ENCODE data around the gene JMJD1C.
"Not testable (repeated sequence)": the region's sequence is repeated elsewhere in the genome, so short reads cannot be mapped to it uniquely, and the experiment has no call there.

The JMJD1C gene

GRCh38 chr10:63323701-63324494, 141.9 kb downstream of the JMJD1C start:
- DNase-seq (ENCODE audit: insufficient read length, low spot score): no peak
- no peak for FAIRE-seq
- TF ChIP-seq POLR2A (IDR thresholded peaks at IDR 0.05; ENCODE audit: low read depth, low read length): no peak

DNA sequence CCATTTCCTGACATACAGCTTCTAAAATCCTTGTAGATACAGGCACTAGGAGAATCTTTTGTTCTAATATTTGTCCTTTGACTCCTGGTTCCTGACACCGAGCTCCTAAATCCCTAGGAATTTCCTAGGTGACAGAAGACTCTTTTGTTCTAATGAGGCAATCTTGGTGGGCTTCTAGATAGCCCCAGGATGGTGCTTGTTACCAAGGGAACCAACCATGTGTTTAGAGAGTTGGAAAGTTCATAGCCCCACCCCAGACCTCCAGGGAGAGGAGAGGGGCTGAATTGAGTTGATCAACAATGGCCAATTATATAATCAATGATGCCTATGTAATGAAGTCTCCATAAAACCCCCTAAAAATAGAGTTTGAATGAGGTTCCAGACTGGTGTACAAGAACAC, 145.1 kb downstream of the JMJD1C start:
- TF ChIP-seq POLR2A (IDR thresholded peaks at IDR 0.05; ENCODE audit: low read depth, low read length): no peak
- FAIRE-seq (no peak), DNase-seq (ENCODE audit: insufficient read length, low spot score) (no peak)

DNA sequence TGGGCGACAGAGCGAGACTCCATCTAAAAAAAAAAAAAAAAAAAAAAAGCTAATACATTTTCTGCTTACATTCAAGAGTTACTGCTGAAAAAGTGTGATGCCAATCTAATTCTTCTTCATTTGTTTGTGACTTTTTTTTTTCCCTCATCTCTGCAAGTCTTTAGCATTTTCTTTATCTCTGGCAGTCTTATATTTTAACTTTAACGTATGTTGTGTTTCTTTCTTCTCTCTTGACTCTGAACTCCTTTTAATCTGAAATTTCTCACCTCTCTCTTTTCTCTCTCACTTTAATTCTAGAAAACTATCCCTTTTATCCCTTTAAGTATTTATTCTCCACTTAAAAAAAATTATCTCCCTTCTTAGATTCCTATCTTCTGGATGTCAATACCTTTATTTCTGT, 146.5 kb downstream of the JMJD1C start:
- DNase-seq (ENCODE audit: insufficient read length, low spot score): no peak
- FAIRE-seq: no peak
- no peak for TF ChIP-seq POLR2A (IDR thresholded peaks at IDR 0.05; ENCODE audit: low read depth, low read length)

DNA sequence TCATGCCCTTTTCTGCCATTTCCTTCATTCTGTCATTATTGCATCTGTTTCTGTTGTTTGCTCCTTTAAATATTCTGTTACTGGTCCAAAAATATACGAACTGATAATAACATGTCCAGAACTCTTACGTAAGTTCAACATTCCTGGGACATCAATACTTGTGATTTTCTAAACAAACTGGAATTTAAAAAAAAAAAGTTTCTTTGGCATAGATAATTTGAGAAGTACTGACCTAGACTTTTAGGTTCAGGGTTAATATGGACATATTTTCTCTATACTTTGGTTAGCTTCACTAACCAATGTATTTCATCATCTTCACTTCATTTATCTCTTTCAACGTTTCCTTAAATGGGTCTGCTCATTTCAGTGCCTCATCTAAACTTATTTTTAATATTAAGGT, 147.3 kb downstream of the JMJD1C start:
- no peak for DNase-seq (ENCODE audit: insufficient read length, low spot score)
- FAIRE-seq: no peak
- no peak for TF ChIP-seq POLR2A (IDR thresholded peaks at IDR 0.05; ENCODE audit: low read depth, low read length)

GRCh38 chr10:63314020-63314419, 151.8 kb downstream of the JMJD1C start:
- FAIRE-seq (peak; percentile 6), DNase-seq (ENCODE audit: insufficient read length, low spot score) (no peak)
- no peak for TF ChIP-seq POLR2A (IDR thresholded peaks at IDR 0.05; ENCODE audit: low read depth, low read length)

DNA sequence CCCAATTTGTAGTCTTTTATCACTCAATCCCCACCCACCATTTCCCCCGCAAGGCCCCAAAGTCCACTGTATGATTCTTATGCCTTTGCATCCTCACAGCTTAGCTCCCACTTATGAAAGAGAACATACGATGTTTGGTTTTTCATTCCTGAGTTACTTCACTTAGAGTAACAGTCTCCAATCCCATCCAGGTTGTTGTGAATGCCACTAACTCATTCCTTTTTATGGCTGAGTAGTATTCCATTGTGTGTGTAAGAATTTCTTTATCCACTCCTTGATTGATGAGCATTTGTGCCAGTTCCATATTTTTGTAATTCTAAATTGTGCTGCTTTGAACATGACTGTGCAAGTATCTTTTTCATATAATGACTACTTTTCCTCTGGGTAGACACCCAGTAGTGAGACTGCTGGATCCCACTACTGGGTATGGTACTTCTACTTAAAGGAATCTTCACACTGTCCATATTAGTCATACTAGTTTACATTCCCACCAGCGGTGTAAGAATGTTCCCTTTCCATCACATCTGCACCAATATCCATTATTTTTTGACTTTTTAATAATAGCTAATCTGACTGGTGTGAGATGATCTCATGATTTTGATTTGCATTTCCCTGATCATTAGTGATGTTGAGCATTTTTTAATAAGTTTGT, 152.6 kb downstream of the JMJD1C start:
- FAIRE-seq (no peak), DNase-seq (ENCODE audit: insufficient read length, low spot score) (no peak)
- no peak for TF ChIP-seq POLR2A (IDR thresholded peaks at IDR 0.05; ENCODE audit: low read depth, low read length)

GRCh38 chr10:63308628-63309027, 157.1 kb downstream of the JMJD1C start:
- TF ChIP-seq POLR2A (IDR thresholded peaks at IDR 0.05; ENCODE audit: low read depth, low read length): no peak
- peak; percentile 20 for FAIRE-seq
- no peak for DNase-seq (ENCODE audit: insufficient read length, low spot score)

DNA sequence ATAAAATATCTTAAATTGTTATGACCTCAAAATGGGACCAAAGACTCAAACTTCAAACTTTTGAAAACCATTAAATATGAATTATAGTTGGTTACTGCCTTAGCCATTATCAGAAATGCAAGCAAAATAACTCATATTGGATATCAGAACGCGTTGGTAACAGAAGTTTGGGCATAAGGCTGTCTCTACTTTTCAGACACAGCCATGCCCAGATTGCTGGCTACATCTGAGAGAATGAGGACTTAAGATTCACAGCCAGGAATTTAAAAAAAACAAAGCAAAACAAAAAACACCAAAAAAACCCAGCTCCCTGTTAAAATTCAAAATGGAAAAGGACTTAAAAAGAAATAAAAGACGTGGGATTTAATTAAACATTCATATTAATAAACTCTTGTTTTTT, 161.6 kb downstream of the JMJD1C start:
- no peak for TF ChIP-seq POLR2A (IDR thresholded peaks at IDR 0.05; ENCODE audit: low read depth, low read length)
- DNase-seq (ENCODE audit: insufficient read length, low spot score) (no peak), FAIRE-seq (no peak)

GRCh38 chr10:63300801-63301200, 165.0 kb downstream of the JMJD1C start:
- no peak for TF ChIP-seq POLR2A (IDR thresholded peaks at IDR 0.05; ENCODE audit: low read depth, low read length)
- no peak for DNase-seq (ENCODE audit: insufficient read length, low spot score)
- no peak for FAIRE-seq

DNA sequence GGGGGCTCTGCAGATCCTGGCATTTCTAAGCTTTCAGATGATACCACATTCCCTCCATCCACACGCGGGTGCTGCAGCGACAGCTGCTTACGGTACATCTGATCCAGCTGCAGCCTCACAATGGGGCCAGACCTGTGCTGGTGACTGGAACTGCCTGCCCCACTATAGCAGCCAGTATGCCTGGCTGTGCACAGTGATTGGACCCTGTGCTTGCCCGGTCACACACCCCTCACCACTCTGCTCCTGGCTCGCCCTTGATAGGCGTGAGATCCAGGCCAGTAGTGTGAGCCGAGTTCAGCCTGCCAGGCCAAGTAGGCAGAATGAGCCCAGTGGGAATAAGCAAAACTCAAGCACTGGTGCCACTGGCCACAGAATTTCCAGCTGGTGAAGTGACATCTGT, 167.8 kb downstream of the JMJD1C start:
- TF ChIP-seq POLR2A (IDR thresholded peaks at IDR 0.05; ENCODE audit: low read depth, low read length): no peak
- no peak for FAIRE-seq
- DNase-seq (ENCODE audit: insufficient read length, low spot score): no peak

DNA sequence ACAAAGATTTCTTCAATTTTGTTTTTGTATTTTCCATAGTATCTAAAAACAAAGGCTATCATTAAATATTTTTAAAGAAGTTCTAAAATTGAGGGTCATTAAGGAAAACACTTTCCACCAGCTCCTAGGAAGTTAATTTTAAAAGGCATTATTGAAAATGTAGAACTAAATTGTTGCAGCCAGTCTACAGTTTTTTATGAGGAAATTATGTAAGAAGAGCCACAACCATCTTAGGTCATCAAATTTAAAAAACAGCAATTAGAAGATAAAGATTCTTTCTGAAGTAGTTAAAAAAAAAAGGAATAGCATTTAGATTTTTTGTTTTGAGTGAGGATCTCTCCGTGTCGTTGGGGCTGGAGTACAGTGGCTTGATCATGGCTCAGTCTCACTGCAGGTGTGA, 171.0 kb downstream of the JMJD1C start:
- no peak for DNase-seq (ENCODE audit: insufficient read length, low spot score)
- FAIRE-seq: no peak
- no peak for TF ChIP-seq POLR2A (IDR thresholded peaks at IDR 0.05; ENCODE audit: low read depth, low read length)

- DNase-seq (ENCODE audit: insufficient read length, low spot score): not testable (repeated sequence)
- peak; percentile 52 for FAIRE-seq
These were observed 172.9 kb downstream of the JMJD1C start for GRCh38 chr10:63292847-63293246.

DNA sequence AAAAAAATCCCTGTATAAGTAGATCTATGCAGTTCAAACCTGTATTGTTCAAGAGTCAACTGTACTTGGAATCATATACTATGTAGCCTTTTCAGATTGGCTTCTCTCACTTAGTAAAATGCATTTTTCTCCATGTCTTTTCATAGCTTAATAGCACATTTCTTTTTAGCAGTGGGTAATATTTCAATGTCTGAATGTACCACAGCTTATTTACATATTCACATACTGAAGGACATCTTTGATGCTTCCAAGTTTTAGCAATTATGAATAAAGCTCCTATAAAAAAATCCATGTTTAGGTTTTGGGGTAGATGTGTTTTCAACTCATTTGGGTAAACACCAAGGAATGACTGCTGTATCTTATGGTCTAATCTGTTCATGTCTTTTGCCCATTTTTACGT, 177.6 kb downstream of the JMJD1C start:
- DNase-seq (ENCODE audit: insufficient read length, low spot score): no peak
- TF ChIP-seq POLR2A (IDR thresholded peaks at IDR 0.05; ENCODE audit: low read depth, low read length): no peak
- no peak for FAIRE-seq

DNA sequence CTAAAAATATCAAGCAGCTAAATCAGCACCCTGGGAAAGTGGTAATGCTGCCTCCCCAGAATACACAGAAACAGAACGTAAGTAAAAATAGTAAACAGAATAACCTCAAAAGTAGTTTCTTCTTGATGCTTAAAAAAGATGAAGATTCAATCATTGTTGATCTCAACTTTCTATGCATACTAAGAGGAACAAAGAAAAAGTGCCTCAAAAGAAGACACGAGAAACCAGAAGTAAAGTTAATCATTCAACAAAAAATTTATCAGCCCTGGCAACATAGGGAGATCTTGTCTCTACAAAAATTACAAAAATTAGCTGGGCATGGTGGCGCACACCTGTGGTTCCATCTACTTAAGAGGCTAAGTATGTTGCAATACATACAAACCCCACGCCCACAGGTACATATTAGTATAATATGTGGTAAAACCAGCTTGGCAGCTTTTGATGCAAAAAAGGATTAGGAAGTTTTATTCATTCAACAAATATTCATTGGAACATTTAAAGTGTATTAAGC, 179.0 kb downstream of the JMJD1C start:
- TF ChIP-seq POLR2A (IDR thresholded peaks at IDR 0.05; ENCODE audit: low read depth, low read length): no peak
- DNase-seq (ENCODE audit: insufficient read length, low spot score) (no peak), FAIRE-seq (no peak)

- DNase-seq (ENCODE audit: insufficient read length, low spot score) (no peak), FAIRE-seq (no peak)
- TF ChIP-seq POLR2A (IDR thresholded peaks at IDR 0.05; ENCODE audit: low read depth, low read length): no peak
These were observed 179.4 kb downstream of the JMJD1C start for GRCh38 chr10:63286340-63286739.

- FAIRE-seq; DNase-seq (ENCODE audit: insufficient read length, low spot score): not testable (repeated sequence)
These were observed 181.9 kb downstream of the JMJD1C start for GRCh38 chr10:63283901-63284300.
